Neural cell (in vitro differentiated cells): Measurements from ENCODE around the gene COMMD9.

Source experiments
- CTCF ChIP-seq: fragments of 450-650 bp; IDR thresholded peaks from 2 replicates; pipeline ENCODE4 v1.5.1; 2014; ENCODE audit warnings: antibody characterized with exemption, mild to moderate bottlenecking, moderate library complexity; ENCODE audit not compliant: poor library complexity, severe bottlenecking
- EP300 ChIP-seq: fragments of 450-650 bp; conservative IDR thresholded peaks from 2 replicates; pipeline ENCODE4 v1.6.1; 2014; ENCODE audit warnings: antibody characterized with exemption, mild to moderate bottlenecking, moderate library complexity; ENCODE audit not compliant: poor library complexity, severe bottlenecking
- EZH2 ChIP-seq: fragments of 200-600, 300-800 bp; shearing (Covaris generic), sonication (generic); IDR thresholded peaks from 2 replicates; pipeline ENCODE4 v1.6.1; 2014; ENCODE audit warnings: antibody characterized with exemption, low read length, borderline replicate concordance, mild to moderate bottlenecking; ENCODE audit not compliant: insufficient read depth, poor library complexity, severe bottlenecking
- MXI1 ChIP-seq: fragments of 450-650 bp; conservative IDR thresholded peaks from 2 replicates; pipeline ENCODE4 v1.6.1; 2014; ENCODE audit warnings: antibody characterized with exemption, mild to moderate bottlenecking; ENCODE audit not compliant: poor library complexity, severe bottlenecking
- POLR2AphosphoS5 ChIP-seq: IDR thresholded peaks from 2 replicates; pipeline ENCODE4 v1.6.1; 2012
- RAD21 ChIP-seq: fragments of 450-650 bp; conservative IDR thresholded peaks from 2 replicates; pipeline ENCODE4 v1.6.1; 2014; ENCODE audit warnings: antibody characterized with exemption, mild to moderate bottlenecking, moderate library complexity
- REST ChIP-seq: IDR thresholded peaks from 2 replicates; pipeline ENCODE4 v1.6.1; 2012; ENCODE audit warnings: borderline replicate concordance
- SMC3 ChIP-seq: fragments of 450-650 bp; conservative IDR thresholded peaks from 2 replicates; pipeline ENCODE4 v1.6.1; 2014; ENCODE audit warnings: antibody characterized with exemption, mild to moderate bottlenecking, moderate library complexity; ENCODE audit not compliant: poor library complexity
- TAF1 ChIP-seq: IDR thresholded peaks from 2 replicates; pipeline ENCODE4 v1.6.1; 2012; ENCODE audit warnings: low read depth

GRCh38 chr11:36270701-36271100, 18.5 kb downstream of the COMMD9 start:
- TF ChIP-seq CTCF (no peak), REST (no peak), POLR2AphosphoS5 (no peak), EP300 (no peak), EZH2 (no peak), RAD21 (no peak), TAF1 (no peak), MXI1 (no peak), SMC3 (no peak)
